B cell (primary cell): ENCODE results near the gene ILK. TPM values are rescaled to one million over a fixed set of nuclear protein-coding genes. Genes with fewer than 3 reads are reported as not detected.

Experiments used
- ATAC-seq: fragments of 200-7000 bp; cut with Tn5 transposase; one replicate; pipeline ENCODE4 v1.10.0; 2021; ENCODE audit warnings: low read depth, mild to moderate bottlenecking, moderate number of reproducible peaks, moderate library complexity
- CTCF ChIA-PET: fragments of 350-600 bp; sonication (Branson Sonifier 250); formaldehyde crosslinking; loops from one replicate; lab custom pipeline; 2021; ENCODE audit warnings: antibody characterized with exemption, inconsistent platforms; lab: Charles Lee
- POLR2A ChIA-PET: fragments of 350-600 bp; sonication (Branson Sonifier 250); formaldehyde crosslinking; loops from one replicate; lab custom pipeline; 2021; ENCODE audit warnings: antibody characterized with exemption; lab: Charles Lee
- DNase-seq: peaks from one replicate; pipeline ENCODE4 v3.0.0; 2013
- H2AFZ ChIP-seq: 2 replicates; pipeline ENCODE4 v1.6.1; 2012; ENCODE audit warnings: mild to moderate bottlenecking, low read depth, low read length; ENCODE audit not compliant: insufficient read depth, poor library complexity, severe bottlenecking
- H3K27ac ChIP-seq, 2 donors: 1 replicate in 1 of 2; 2 replicates in 1 of 2; pipeline ENCODE4 v1.5.1; 2012 to 2013; ENCODE audit warnings: low read length in 2 of 2, mild to moderate bottlenecking in 2 of 2, moderate library complexity in 1 of 2
- H3K27me3 ChIP-seq, 4 experiments: fragments of 200-600 bp in 1 of 4; sonication (generic) in 1 of 4; replicated peaks in 1 of 4; 1 replicate in 2 of 4; 2 replicates in 2 of 4; pipeline versions ENCODE4 v1.6.1 to v1.7.0; 2013 to 2016; ENCODE audit warnings: low read length in 3 of 4, mild to moderate bottlenecking in 2 of 4, mixed read lengths in 1 of 4, moderate library complexity in 1 of 4; ENCODE audit not compliant: insufficient read depth in 4 of 4, control insufficient read depth in 3 of 4; ENCODE audit errors: control extremely low read depth in 1 of 4
- H3K36me3 ChIP-seq, 2 experiments: replicated peaks in 1 of 2; 1 replicate in 1 of 2; 2 replicates in 1 of 2; pipeline versions ENCODE4 v1.6.1 to v1.7.1; 2013; ENCODE audit warnings: low read length in 1 of 2; ENCODE audit not compliant: insufficient read depth in 2 of 2, control insufficient read depth in 1 of 2; ENCODE audit errors: control extremely low read depth in 1 of 2, extremely low read depth in 1 of 2
- H3K4me1 ChIP-seq, 2 donors: fragments of 200-600 bp in 1 of 2; sonication (generic) in 1 of 2; 1 replicate in 1 of 2; 2 replicates in 1 of 2; pipeline versions ENCODE4 v1.5.1 to v1.6.1; 2013 to 2017; ENCODE audit warnings: low read length in 2 of 2; ENCODE audit not compliant: control insufficient read depth in 2 of 2, insufficient read depth in 2 of 2
- H3K4me2 ChIP-seq: replicated peaks from 2 replicates; pipeline ENCODE3; 2012; ENCODE audit warnings: mild to moderate bottlenecking, low read depth, low read length; ENCODE audit not compliant: poor library complexity, severe bottlenecking
- H3K4me3 ChIP-seq, 5 experiments: fragments of 200-600 bp in 1 of 5; sonication (generic) in 1 of 5; 1 replicate in 3 of 5; 2 replicates in 2 of 5; pipeline versions ENCODE4 v1.5.1 to v1.7.0; 2011 to 2016; ENCODE audit warnings: low read length in 4 of 5, mild to moderate bottlenecking in 4 of 5, low read depth in 2 of 5, control low read depth in 1 of 5, moderate library complexity in 1 of 5; ENCODE audit not compliant: insufficient read depth in 1 of 5; ENCODE audit errors: control extremely low read depth in 1 of 5, extremely low read depth in 1 of 5
- H3K79me2 ChIP-seq: fragments of 200-600 bp; sonication (generic); one replicate; pipeline ENCODE4 v1.6.0; 2016; ENCODE audit warnings: low read length; ENCODE audit not compliant: control insufficient read depth, insufficient read depth
- H3K9ac ChIP-seq: fragments of 200-600 bp; sonication (generic); 2 replicates; pipeline ENCODE4 v1.6.1; 2017; ENCODE audit warnings: mild to moderate bottlenecking, low read length, moderate library complexity
- H3K9me3 ChIP-seq, 3 donors: one replicate each; pipeline versions ENCODE4 v1.6.1 to v1.7.1; 2013; ENCODE audit warnings: low read length in 2 of 3; ENCODE audit not compliant: control insufficient read depth in 2 of 3, insufficient read depth in 1 of 3; ENCODE audit errors: control extremely low read depth in 1 of 3
- H4K20me1 ChIP-seq: 2 replicates; pipeline ENCODE4 v1.6.0; 2012; ENCODE audit warnings: mild to moderate bottlenecking, low read length; ENCODE audit not compliant: insufficient read depth, control insufficient read depth, poor library complexity, severe bottlenecking
- H3K27ac Mint-ChIP-seq: one replicate; pipeline ENCODE4 v1.8.0; 2021; ENCODE audit warnings: mixed read lengths
- H3K27me3 Mint-ChIP-seq: one replicate; pipeline ENCODE4 v1.8.0; 2021; ENCODE audit warnings: mixed read lengths
- H3K4me1 Mint-ChIP-seq: one replicate; pipeline ENCODE4 v1.8.0; 2021; ENCODE audit warnings: mixed read lengths
- H3K4me3 Mint-ChIP-seq: one replicate; pipeline ENCODE4 v1.8.0; 2021; ENCODE audit warnings: mixed read lengths
- H3K9me3 Mint-ChIP-seq: one replicate; pipeline ENCODE4 v1.8.0; 2022; ENCODE audit warnings: mixed read lengths; ENCODE audit not compliant: insufficient read depth
- EZH2 ChIP-seq: IDR thresholded peaks from 2 replicates; pipeline ENCODE4 v1.6.1; 2012; ENCODE audit warnings: borderline replicate concordance, low read depth, mild to moderate bottlenecking, moderate library complexity, low read length; ENCODE audit not compliant: insufficient read depth, poor library complexity, severe bottlenecking
- WGBS: methylation state at CpG from one replicate; pipeline ENCODE4 v1.1.5; 2013; ENCODE audit warnings: missing lambda C conversion rate; ENCODE audit not compliant: insufficient coverage; 5-methylcytosine and 5-hydroxymethylcytosine counted together
- intact Hi-C: fragments of 100-400 bp; cut with micrococcal nuclease; formaldehyde crosslinking; loops from one replicate; pipeline ENCODE4 v1.10.0; 2022
- polyA plus RNA-seq: library from polyadenylated mRNA; depleted of rRNA; stranded (reverse); fragments of >200 nt; gene quantifications from 2 replicates; pipeline ENCODE4 v1.2.3, GENCODE V29; 2012
- total RNA-seq, 2 donors: library from RNA; stranded (reverse); fragments of 120-200 nt in 1 of 2; gene quantifications; 1 replicate in 1 of 2; 2 replicates in 1 of 2; pipeline versions ENCODE4 v1.2.3 to v1.2.4, GENCODE V29; 2013 to 2022
- TF ChIP-seq, protein P1 (sequence below): fragments of 200-600 bp; IDR thresholded peaks from one replicate; pipeline ENCODE4 v1.8.0; 2022; ENCODE audit warnings: antibody characterized with exemption, mild to moderate bottlenecking

The ILK gene
- total and polyA plus RNA-seq, 2 donors (not counting 1 experiment from before 2014, with no cell fraction given): 88.5 to 131 TPM

DNA sequence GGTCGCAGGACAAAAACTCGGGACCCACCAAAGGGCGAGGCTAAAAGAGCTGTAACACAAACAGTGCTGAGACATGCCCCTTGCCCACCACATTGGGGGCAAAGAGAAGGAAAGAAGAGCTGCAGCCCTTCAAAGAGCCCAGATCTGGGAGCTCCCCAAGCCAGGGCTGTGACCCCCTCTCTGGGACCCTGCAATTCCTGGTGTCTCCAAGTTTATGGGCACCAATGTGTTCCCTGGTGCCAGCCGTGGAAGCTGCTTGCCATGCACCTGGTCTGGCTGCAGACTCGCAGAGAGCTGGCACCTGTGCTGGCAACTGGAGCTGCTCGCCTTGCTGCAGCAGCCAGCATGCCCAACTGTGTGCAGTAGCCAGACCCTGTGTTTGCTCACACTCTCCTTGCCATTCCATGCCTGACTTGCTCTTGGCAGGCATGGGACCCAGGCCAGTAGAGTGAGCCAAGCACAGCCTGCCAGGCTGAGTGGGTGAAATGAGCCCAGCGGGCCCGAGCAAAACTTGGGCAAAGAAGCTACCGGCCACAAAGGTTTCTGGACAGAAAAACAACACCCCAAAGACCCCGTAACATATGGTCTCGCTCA, 16.1 kb upstream of the ILK start:
- TF ChIP-seq, protein P1, sequence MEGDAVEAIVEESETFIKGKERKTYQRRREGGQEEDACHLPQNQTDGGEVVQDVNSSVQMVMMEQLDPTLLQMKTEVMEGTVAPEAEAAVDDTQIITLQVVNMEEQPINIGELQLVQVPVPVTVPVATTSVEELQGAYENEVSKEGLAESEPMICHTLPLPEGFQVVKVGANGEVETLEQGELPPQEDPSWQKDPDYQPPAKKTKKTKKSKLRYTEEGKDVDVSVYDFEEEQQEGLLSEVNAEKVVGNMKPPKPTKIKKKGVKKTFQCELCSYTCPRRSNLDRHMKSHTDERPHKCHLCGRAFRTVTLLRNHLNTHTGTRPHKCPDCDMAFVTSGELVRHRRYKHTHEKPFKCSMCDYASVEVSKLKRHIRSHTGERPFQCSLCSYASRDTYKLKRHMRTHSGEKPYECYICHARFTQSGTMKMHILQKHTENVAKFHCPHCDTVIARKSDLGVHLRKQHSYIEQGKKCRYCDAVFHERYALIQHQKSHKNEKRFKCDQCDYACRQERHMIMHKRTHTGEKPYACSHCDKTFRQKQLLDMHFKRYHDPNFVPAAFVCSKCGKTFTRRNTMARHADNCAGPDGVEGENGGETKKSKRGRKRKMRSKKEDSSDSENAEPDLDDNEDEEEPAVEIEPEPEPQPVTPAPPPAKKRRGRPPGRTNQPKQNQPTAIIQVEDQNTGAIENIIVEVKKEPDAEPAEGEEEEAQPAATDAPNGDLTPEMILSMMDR: no peak
- no peak for TF ChIP-seq EZH2
- Histone ChIP-seq H3K79me2 (peaks cover 3% of the 10 kb centered on the region), H3K4me3 (no peak overlapping the region), H3K27me3 (no peaks in the 10 kb centered on the region), H4K20me1 (no peaks in the 10 kb centered on the region), H3K4me2 (no peak overlapping the region), H3K36me3 (peaks cover 5% of the 10 kb centered on the region in 2 experiments), H3K9ac (no peak overlapping the region), H3K4me1 (no peaks in the 10 kb centered on the region), H3K27ac (no peak overlapping the region), H3K9me3 (peaks cover 0 to 9% (median 1%) of the 10 kb centered on the region in 3 donors), H2AFZ (no peak overlapping the region)
- peaks cover 10% of the 10 kb centered on the region for H3K9me3 Mint-ChIP-seq
- ATAC-seq (no peak), DNase-seq (no peak)
- no peaks in the 10 kb centered on the region for H3K4me1 Mint-ChIP-seq
- no peak overlapping the region for H3K4me3 Mint-ChIP-seq
- intact Hi-C loops: no loop called here
- 100% methylated on average over 3 of the region's 11 CpGs for WGBS
- no peaks in the 10 kb centered on the region for H3K27me3 Mint-ChIP-seq
- H3K27ac Mint-ChIP-seq: no peak overlapping the region
- CTCF ChIA-PET: interaction anchor here (0.8 to 1.5 kb wide), 2 partner anchors 109 to 144 kb away, joined by 3 read pairs; no protein-coding TSS in a partner anchor
- POLR2A ChIA-PET: no interaction called here

DNA sequence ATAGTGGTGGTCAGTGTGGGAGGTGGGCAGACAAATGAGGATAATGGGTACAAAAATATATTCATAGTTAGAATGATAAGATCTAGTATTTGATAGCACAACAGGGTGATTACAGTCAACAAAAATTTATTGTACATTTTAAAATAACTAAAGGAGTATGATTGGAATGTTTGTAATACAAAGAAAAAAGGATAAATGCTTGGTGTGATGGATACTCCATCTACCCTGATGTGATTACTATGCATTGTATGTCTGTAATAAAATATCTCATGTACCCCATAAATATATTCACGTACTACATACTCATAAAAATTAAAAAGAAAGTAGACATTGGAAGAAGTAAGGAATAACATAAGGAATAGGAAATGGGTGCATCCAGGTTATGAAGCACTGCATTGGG, 15.6 kb upstream of the ILK start:
- Histone ChIP-seq H3K9ac (no peak overlapping the region), H3K27ac (no peak overlapping the region), H2AFZ (no peak overlapping the region), H4K20me1 (no peaks in the 10 kb centered on the region), H3K79me2 (peaks cover 3% of the 10 kb centered on the region), H3K9me3 (peaks cover 0 to 9% (median 1%) of the 10 kb centered on the region in 3 donors), H3K27me3 (no peaks in the 10 kb centered on the region), H3K4me2 (no peak overlapping the region), H3K4me1 (no peaks in the 10 kb centered on the region), H3K4me3 (no peak overlapping the region), H3K36me3 (peaks cover 5 to 7% of the 10 kb centered on the region in 2 experiments)
- TF ChIP-seq EZH2: no peak
- TF ChIP-seq, protein P1: no peak
- peaks cover 10% of the 10 kb centered on the region for H3K9me3 Mint-ChIP-seq
- H3K4me1 Mint-ChIP-seq: no peaks in the 10 kb centered on the region
- H3K4me3 Mint-ChIP-seq: no peak overlapping the region
- no peak for ATAC-seq
- DNase-seq: no peak
- no peak overlapping the region for H3K27ac Mint-ChIP-seq
- CTCF ChIA-PET: interaction anchor here (1.5 kb wide), 1 partner anchor 144 kb away, joined by 3 read pairs; no protein-coding TSS in a partner anchor
- WGBS: no CpG with 5 or more reads among the region's 1 CpG
- intact Hi-C loops: no loop called here
- no peaks in the 10 kb centered on the region for H3K27me3 Mint-ChIP-seq
- POLR2A ChIA-PET: no interaction called here
